Lower leg skin (tissue), 3 donors: ENCODE data around the gene DHRSX.

Experiments used
- CTCF ChIP-seq, 3 donors: fragments of 450-650 bp; IDR thresholded peaks; one replicate each; pipeline ENCODE4 v1.5.1; 2016; ENCODE audit warnings: antibody characterized with exemption in 3 of 3, mild to moderate bottlenecking in 3 of 3, moderate library complexity in 2 of 3
- POLR2A ChIP-seq, 2 donors: fragments of 450-650 bp; IDR thresholded peaks; one replicate each; pipeline ENCODE4 v1.6.1; 2016 to 2017; ENCODE audit warnings: antibody characterized with exemption in 2 of 2, mild to moderate bottlenecking in 1 of 2, moderate library complexity in 1 of 2

- no peak for TF ChIP-seq CTCF (IDR thresholded peaks at IDR 0.05)
- no peak for TF ChIP-seq POLR2A (IDR thresholded peaks at IDR 0.05)
Measured at GRCh38 chrX:2284601-2285000, 216.2 kb downstream of the DHRSX start.
